NCI-H524 treated with DMSO at 0.1 percent for 48 hours (cell line): Measurements from ENCODE around the gene ZDHHC14.

Experiments
- DNase-seq: peaks from one replicate; lab custom pipeline; 2025; lab: John Stamatoyannopoulos, UW

The ZDHHC14 gene

GRCh38 chr6:157518397-157519250 is 137.6 kb downstream of the ZDHHC14 start:
- no peak for DNase-seq

GRCh38 chr6:157519255-157520116 is 138.5 kb downstream of the ZDHHC14 start:
- DNase-seq, result no peak

GRCh38 chr6:157520117-157520406 is 139.1 kb downstream of the ZDHHC14 start:
- DNase-seq, result no peak

- DNase-seq, result no peak
These were observed 139.8 kb downstream of the ZDHHC14 start for GRCh38 chr6:157520596-157521361.

- DNase-seq, result no peak
These were observed 140.7 kb downstream of the ZDHHC14 start for GRCh38 chr6:157521362-157522335.

GRCh38 chr6:157522472-157522871 is 141.5 kb downstream of the ZDHHC14 start:
- no peak for DNase-seq

GRCh38 chr6:157524735-157525134 is 143.7 kb downstream of the ZDHHC14 start:
- DNase-seq, result no peak

GRCh38 chr6:157525292-157525889 is 144.4 kb downstream of the ZDHHC14 start:
- DNase-seq, result no peak

- no peak for DNase-seq
These were observed 145.0 kb downstream of the ZDHHC14 start for GRCh38 chr6:157525918-157526425.

GRCh38 chr6:157527471-157527907 is 146.5 kb downstream of the ZDHHC14 start:
- DNase-seq, result no peak

- no peak for DNase-seq
These were observed 148.1 kb downstream of the ZDHHC14 start for GRCh38 chr6:157528931-157529653.

- no peak for DNase-seq
These were observed 148.7 kb downstream of the ZDHHC14 start for GRCh38 chr6:157529654-157530039.

- DNase-seq, result no peak
These were observed 149.1 kb downstream of the ZDHHC14 start for GRCh38 chr6:157530126-157530525.

GRCh38 chr6:157530724-157531168 is 149.8 kb downstream of the ZDHHC14 start:
- no peak for DNase-seq

GRCh38 chr6:157531169-157531985 is 150.4 kb downstream of the ZDHHC14 start:
- no peak for DNase-seq

- no peak for DNase-seq
These were observed 151.0 kb downstream of the ZDHHC14 start for GRCh38 chr6:157531986-157532365.

- DNase-seq, result no peak
These were observed 152.3 kb downstream of the ZDHHC14 start for GRCh38 chr6:157533048-157533871.
